ENCODE results near the gene MRPS14.
A peak's percentile ranks its signal among the peaks of the same experiment; 100 is the strongest.

MRPS14 gene

DNA sequence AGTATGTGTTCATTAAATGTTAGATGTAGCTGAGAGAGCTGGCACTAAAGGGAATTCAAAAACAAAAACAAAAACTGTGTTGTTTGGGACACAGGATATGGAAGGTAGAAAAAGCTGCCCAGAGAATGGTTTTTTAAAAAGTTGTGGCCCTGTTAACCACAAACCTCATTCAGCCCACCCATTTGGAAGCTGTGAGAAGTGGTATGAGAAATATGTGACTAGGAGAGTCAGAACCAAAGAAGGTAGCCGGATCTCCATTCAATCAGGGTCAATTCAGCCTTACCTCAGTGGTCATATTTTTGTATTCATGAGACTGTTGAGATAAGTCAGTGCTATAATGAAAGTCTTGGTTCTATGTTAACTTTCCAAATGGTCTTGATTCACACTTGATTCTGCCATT lies 53.2 kb downstream of the MRPS14 start:
- Histone ChIP-seq H3K27ac (ENCODE audit: insufficient read depth, low read length, poor library complexity, severe bottlenecking) (peak overlapping the region; percentile 66), H3K4me3 (ENCODE audit: insufficient read depth, low read depth, low read length, poor library complexity, severe bottlenecking) (no peak overlapping the region), H3K27me3 (replicated peaks; ENCODE audit: control insufficient read depth, insufficient read depth, low read length, poor library complexity, severe bottlenecking) (no peaks in the 10 kb centered on the region), H3K36me3 (ENCODE audit: control insufficient read depth, insufficient read depth, low read length) (peaks cover 5% of the 10 kb centered on the region), H3K4me1 (ENCODE audit: control insufficient read depth, insufficient read depth, low read length, poor library complexity, severe bottlenecking) (peaks cover 54% of the 10 kb centered on the region), H3K9me3 (ENCODE audit: control insufficient read depth, low read length) (no peaks in the 10 kb centered on the region)
- no peak for DNase-seq

DNA sequence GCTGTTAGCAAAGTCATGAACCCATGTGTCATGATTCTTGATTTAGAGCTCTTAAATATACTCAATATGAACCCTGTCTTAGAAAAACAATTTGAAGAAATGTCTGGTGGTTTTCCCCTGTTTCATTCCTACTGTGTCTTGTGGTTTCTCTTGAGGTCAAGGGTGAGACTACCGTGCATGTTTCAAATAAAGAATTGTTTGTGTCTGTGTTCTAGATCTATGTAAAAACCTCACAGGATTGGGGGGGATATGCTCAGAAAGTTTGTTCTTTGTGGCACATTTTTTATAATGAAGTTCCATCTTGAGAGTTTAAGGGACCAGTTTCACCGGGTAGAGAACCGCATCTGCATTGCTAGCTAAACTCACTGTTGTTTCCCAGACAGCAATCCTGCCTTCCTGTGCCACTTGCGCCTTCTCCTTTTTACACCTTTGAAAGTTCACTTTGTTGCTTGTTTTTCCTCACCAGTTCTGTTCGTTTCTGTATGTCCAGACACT lies 54.4 kb downstream of the MRPS14 start:
- DNase-seq = no peak
- peaks cover 62% of the 10 kb centered on the region for H3K4me1 ChIP-seq (ENCODE audit: control insufficient read depth, insufficient read depth, low read length, poor library complexity, severe bottlenecking)
- H3K27me3 ChIP-seq (replicated peaks; ENCODE audit: control insufficient read depth, insufficient read depth, low read length, poor library complexity, severe bottlenecking) = no peaks in the 10 kb centered on the region
- no peaks in the 10 kb centered on the region for H3K9me3 ChIP-seq (ENCODE audit: control insufficient read depth, low read length)
- peak overlapping the region; percentile 66 for H3K27ac ChIP-seq (ENCODE audit: insufficient read depth, low read length, poor library complexity, severe bottlenecking)
- no peaks in the 10 kb centered on the region for H3K36me3 ChIP-seq (ENCODE audit: control insufficient read depth, insufficient read depth, low read length)
- H3K4me3 ChIP-seq (ENCODE audit: insufficient read depth, low read depth, low read length, poor library complexity, severe bottlenecking) = peak overlapping the region; percentile 17

DNA sequence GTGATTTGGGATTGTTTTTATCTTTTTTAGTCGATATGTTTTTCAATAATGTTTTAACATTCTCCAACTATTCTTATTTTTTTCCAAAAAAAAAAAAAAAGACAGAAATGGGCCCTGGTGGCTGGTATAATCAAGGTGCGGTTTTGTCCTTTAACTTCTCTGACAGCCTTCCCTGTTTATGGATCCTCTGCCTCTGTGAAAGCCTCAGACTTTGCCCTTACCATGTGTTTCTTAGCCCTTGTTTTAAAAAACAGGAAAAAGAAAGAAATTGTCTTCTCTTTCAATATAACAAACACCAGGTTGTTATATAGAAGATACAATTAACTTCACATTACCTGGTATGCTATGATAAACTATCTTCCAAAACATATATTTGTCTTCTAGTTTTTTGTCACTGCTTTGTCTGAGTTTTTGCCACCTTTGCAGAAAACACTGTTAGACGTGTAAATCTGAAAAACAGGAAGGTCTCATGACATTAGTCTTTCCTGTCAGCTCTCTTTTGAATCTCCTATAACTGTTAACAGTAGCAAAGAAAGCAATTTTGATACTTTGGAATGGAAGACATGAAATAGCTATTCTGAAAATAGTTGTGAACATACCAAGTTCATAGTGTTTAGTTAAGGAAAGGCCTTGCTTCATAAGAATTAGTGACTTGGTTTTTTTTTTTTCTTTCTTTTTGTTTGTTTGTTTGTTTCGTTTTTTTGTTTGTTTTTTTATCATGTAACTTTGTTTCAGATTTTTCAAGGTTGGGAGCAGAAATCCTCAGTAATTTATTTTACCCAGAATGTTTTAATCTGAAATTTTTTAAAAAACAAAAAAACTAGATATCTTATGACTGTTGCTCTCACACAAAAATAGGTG lies 55.1 kb downstream of the MRPS14 start:
- no peak overlapping the region for H3K4me3 ChIP-seq (ENCODE audit: insufficient read depth, low read depth, low read length, poor library complexity, severe bottlenecking)
- H3K36me3 ChIP-seq (ENCODE audit: control insufficient read depth, insufficient read depth, low read length) = no peaks in the 10 kb centered on the region
- peak overlapping the region; percentile 66 for H3K27ac ChIP-seq (ENCODE audit: insufficient read depth, low read length, poor library complexity, severe bottlenecking)
- no peaks in the 10 kb centered on the region for H3K27me3 ChIP-seq (replicated peaks; ENCODE audit: control insufficient read depth, insufficient read depth, low read length, poor library complexity, severe bottlenecking)
- peaks cover 69% of the 10 kb centered on the region for H3K4me1 ChIP-seq (ENCODE audit: control insufficient read depth, insufficient read depth, low read length, poor library complexity, severe bottlenecking)
- DNase-seq = no peak
- H3K9me3 ChIP-seq (ENCODE audit: control insufficient read depth, low read length) = no peaks in the 10 kb centered on the region

DNA sequence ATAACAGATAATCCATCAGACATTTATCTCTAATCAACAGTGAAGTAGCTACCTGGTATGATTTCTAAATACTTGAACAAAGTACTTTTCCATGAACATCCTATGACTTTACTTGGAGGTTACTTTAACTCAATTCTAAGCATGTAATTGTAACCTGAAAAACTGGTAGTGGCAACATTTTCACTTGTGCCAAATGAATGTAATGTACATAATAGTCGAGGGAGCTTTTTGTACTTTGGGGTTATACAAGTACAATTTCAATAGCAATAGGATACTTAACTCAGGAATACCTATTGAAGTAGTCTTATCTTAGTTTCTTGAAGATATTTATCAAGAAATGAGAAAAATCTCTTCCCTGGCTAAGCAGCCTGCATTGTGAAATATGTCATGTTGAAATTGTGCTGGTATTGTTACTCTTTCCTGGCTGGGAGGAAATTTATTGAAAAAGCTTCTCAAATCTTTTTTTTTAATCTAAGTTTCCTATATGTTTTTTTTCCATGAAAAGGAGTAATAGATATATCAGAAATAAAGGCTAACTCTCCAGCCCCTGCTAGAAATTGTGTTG lies 57.1 kb downstream of the MRPS14 start:
- no peaks in the 10 kb centered on the region for H3K9me3 ChIP-seq (ENCODE audit: control insufficient read depth, low read length)
- H3K4me1 ChIP-seq (ENCODE audit: control insufficient read depth, insufficient read depth, low read length, poor library complexity, severe bottlenecking) = peaks cover 60% of the 10 kb centered on the region
- H3K36me3 ChIP-seq (ENCODE audit: control insufficient read depth, insufficient read depth, low read length) = no peaks in the 10 kb centered on the region
- H3K4me3 ChIP-seq (ENCODE audit: insufficient read depth, low read depth, low read length, poor library complexity, severe bottlenecking) = peak overlapping the region; percentile 20
- H3K27ac ChIP-seq (ENCODE audit: insufficient read depth, low read length, poor library complexity, severe bottlenecking) = peak overlapping the region; percentile 66
- no peak for DNase-seq
- H3K27me3 ChIP-seq (replicated peaks; ENCODE audit: control insufficient read depth, insufficient read depth, low read length, poor library complexity, severe bottlenecking) = no peaks in the 10 kb centered on the region

DNA sequence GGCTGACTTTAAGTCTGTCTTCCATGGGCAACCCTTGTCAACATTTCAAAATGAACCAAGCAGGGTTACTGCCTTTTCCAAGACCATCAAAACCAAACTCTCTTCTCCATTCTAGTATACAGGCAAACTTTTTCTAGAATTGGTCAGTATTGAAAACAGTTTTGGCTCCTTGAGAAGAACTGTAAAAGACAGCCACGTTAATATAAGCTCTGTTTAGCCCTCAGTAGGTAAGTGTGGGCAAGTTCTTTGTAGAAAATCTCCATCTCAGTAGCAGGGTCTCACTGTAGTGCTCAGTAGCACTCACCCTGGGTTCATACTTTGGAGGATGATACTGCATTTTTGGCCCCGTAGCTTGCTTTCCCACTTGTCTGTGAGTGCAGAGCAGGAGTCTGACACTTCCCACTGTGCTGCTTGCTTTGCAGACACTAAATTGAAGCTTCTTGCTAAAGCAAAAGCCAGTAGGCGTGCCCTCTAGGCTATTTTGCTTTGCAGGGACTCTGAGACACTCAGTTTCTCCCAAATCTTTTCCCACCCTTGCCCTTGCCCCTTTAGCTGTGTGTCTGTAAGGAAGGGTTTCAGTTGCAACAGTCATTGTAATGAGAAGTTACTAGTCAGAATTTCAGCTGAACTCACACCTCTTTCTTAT lies 57.7 kb downstream of the MRPS14 start:
- no peaks in the 10 kb centered on the region for H3K27me3 ChIP-seq (replicated peaks; ENCODE audit: control insufficient read depth, insufficient read depth, low read length, poor library complexity, severe bottlenecking)
- no peaks in the 10 kb centered on the region for H3K9me3 ChIP-seq (ENCODE audit: control insufficient read depth, low read length)
- peak overlapping the region; percentile 20 for H3K4me3 ChIP-seq (ENCODE audit: insufficient read depth, low read depth, low read length, poor library complexity, severe bottlenecking)
- peak overlapping the region; percentile 66 for H3K27ac ChIP-seq (ENCODE audit: insufficient read depth, low read length, poor library complexity, severe bottlenecking)
- DNase-seq = no peak
- peaks cover 60% of the 10 kb centered on the region for H3K4me1 ChIP-seq (ENCODE audit: control insufficient read depth, insufficient read depth, low read length, poor library complexity, severe bottlenecking)
- H3K36me3 ChIP-seq (ENCODE audit: control insufficient read depth, insufficient read depth, low read length) = no peaks in the 10 kb centered on the region

DNA sequence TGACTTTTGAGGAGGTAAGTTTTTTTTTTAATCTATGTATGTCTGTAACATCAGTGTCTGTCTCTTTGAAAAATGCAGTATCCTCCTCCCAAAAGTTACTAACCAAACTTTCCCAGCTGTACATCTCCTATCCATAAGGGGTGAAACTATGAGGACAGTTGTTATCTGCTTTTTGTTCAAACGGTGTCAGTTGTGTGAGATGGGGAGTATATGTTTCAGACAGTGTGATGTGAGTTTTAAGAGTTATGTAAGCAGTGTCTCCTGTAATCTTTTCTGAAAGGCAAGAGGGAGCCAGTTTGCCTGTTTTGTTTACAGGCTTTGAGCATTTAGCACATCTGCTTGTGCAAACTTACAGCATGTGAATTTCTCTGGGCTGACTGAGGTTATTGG lies 58.3 kb downstream of the MRPS14 start:
- Histone ChIP-seq H3K36me3 (ENCODE audit: control insufficient read depth, insufficient read depth, low read length) (no peaks in the 10 kb centered on the region), H3K4me1 (ENCODE audit: control insufficient read depth, insufficient read depth, low read length, poor library complexity, severe bottlenecking) (peaks cover 54% of the 10 kb centered on the region), H3K27me3 (replicated peaks; ENCODE audit: control insufficient read depth, insufficient read depth, low read length, poor library complexity, severe bottlenecking) (no peaks in the 10 kb centered on the region), H3K4me3 (ENCODE audit: insufficient read depth, low read depth, low read length, poor library complexity, severe bottlenecking) (peak overlapping the region; percentile 20), H3K9me3 (ENCODE audit: control insufficient read depth, low read length) (no peaks in the 10 kb centered on the region), H3K27ac (ENCODE audit: insufficient read depth, low read length, poor library complexity, severe bottlenecking) (peak overlapping the region; percentile 66)
- no peak for DNase-seq

DNA sequence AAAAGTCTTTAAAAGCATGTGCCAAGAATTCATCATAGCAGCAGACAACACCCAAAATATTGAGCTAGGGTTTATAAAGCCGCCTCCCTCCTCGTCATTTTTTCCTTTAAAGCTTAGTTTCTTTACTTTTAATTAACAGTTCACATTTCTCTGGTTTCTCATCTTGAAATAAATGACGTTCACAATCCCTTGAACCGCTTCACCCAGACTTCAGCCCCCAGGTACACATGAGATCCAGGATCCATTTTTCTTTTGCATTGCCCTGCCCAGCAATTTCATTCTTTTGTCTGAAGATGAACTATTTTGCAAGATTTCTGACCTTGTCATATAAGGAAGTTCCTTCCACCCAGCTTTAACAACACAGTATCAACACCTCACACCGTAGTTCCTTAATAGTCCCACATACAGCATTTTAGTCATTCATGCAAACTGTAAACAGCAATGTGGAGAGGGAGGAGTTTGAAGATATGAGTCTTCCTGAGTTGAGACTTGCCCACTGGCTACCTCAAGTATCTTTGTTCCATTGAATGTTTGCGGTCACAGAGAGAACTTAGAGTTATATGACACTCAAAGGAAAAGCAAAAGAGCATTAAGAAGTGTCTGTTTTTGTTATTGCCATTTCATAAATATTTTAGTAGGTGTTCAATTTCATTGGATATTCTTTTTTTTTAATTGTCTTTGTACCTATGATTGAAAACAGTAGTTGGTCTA lies 58.8 kb downstream of the MRPS14 start:
- H3K36me3 ChIP-seq (ENCODE audit: control insufficient read depth, insufficient read depth, low read length) = no peaks in the 10 kb centered on the region
- H3K27ac ChIP-seq (ENCODE audit: insufficient read depth, low read length, poor library complexity, severe bottlenecking) = peak overlapping the region; percentile 66
- H3K4me1 ChIP-seq (ENCODE audit: control insufficient read depth, insufficient read depth, low read length, poor library complexity, severe bottlenecking) = peaks cover 49% of the 10 kb centered on the region
- no peaks in the 10 kb centered on the region for H3K27me3 ChIP-seq (replicated peaks; ENCODE audit: control insufficient read depth, insufficient read depth, low read length, poor library complexity, severe bottlenecking)
- H3K9me3 ChIP-seq (ENCODE audit: control insufficient read depth, low read length) = no peaks in the 10 kb centered on the region
- no peak for DNase-seq
- H3K4me3 ChIP-seq (ENCODE audit: insufficient read depth, low read depth, low read length, poor library complexity, severe bottlenecking) = peak overlapping the region; percentile 20

DNA sequence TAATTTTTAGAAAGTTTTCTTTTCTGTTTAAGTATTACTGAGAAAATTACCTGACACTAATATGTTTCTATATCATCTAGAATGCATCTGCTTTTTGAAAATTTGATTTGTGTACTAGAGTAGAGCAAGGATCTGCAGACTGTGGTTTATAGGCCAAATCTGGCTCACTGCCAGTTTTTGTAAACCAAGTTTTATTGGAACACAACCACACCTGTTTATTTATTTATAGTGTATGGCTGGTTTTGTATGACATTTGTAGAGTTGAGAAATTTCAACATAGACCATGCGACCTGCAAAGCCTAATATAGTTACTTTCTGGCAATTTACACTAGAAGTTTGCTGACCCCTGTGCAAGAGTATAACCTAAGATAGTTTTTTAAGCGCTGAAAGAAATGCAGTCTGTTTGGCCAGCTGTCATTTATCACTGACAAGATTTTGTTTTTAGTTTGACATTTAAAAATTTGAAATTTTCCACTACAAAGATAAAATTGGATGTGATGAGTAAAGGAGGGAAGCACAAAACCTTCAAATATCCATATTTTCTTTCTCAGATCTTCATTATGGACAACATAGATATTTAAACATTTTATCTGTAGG lies 59.6 kb downstream of the MRPS14 start:
- no peaks in the 10 kb centered on the region for H3K36me3 ChIP-seq (ENCODE audit: control insufficient read depth, insufficient read depth, low read length)
- H3K27ac ChIP-seq (ENCODE audit: insufficient read depth, low read length, poor library complexity, severe bottlenecking) = peak overlapping the region; percentile 66

More for the DNA sequence above, 59.6 kb downstream of the MRPS14 start:
- Histone ChIP-seq H3K9me3 (ENCODE audit: control insufficient read depth, low read length) (no peaks in the 10 kb centered on the region), H3K4me1 (ENCODE audit: control insufficient read depth, insufficient read depth, low read length, poor library complexity, severe bottlenecking) (peaks cover 43% of the 10 kb centered on the region), H3K27me3 (replicated peaks; ENCODE audit: control insufficient read depth, insufficient read depth, low read length, poor library complexity, severe bottlenecking) (no peaks in the 10 kb centered on the region), H3K4me3 (ENCODE audit: insufficient read depth, low read depth, low read length, poor library complexity, severe bottlenecking) (no peak overlapping the region)
- no peak for DNase-seq
